ENCODE data around the gene PLA2G4B. TPM values are rescaled to one million over a fixed set of nuclear protein-coding genes. Genes with fewer than 3 reads are reported as not detected.
"Not testable (repeated sequence)": the region's sequence is repeated elsewhere in the genome, so short reads cannot be mapped to it uniquely, and the experiment has no call there.

Gene PLA2G4B
- total RNA-seq, 1 donor from 2014 or later: 2.9 TPM

DNA sequence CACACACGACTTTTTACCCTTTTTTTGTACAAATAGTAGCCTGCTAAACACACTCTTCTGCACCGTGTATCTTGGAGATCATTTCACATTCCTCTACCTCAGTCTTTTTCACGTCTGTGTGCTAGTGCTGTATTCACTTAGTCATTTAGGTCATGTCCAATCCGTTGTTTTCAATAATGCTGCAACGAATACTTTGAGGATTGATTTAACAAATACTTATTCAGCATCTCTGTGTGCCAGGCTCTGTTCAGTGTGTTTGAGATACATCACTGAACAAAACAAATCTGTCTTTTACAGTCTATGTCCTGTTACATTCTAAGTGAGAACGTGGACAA, 9.9 kb upstream of the PLA2G4B start:
- Mint-ChIP-seq H3K9me3 (ENCODE audit: unreplicated experiment) (no peaks in the 10 kb centered on the region), H3K4me3 (ENCODE audit: unreplicated experiment) (peak overlapping the region; percentile 91), H3K27ac (ENCODE audit: unreplicated experiment) (peak overlapping the region; percentile 0), H3K4me1 (ENCODE audit: unreplicated experiment) (peaks cover 23% of the 10 kb centered on the region), H3K27me3 (ENCODE audit: unreplicated experiment) (peaks cover 17% of the 10 kb centered on the region), H3K36me3 (ENCODE audit: low read depth, unreplicated experiment) (peaks cover 32% of the 10 kb centered on the region)
- no peak for DNase-seq (ENCODE audit: low spot score)
- no peak for TF ChIP-seq CTCF (IDR thresholded peaks at IDR 0.05; ENCODE audit: unreplicated experiment)

GRCh38 chr15:41829959-41830646, 8.5 kb upstream of the PLA2G4B start:
- no peak for TF ChIP-seq CTCF (IDR thresholded peaks at IDR 0.05; ENCODE audit: unreplicated experiment)
- peaks cover 23% of the 10 kb centered on the region for H3K4me1 Mint-ChIP-seq (ENCODE audit: unreplicated experiment)
- no peak for DNase-seq (ENCODE audit: low spot score)
- peaks cover 20% of the 10 kb centered on the region for H3K36me3 Mint-ChIP-seq (ENCODE audit: low read depth, unreplicated experiment)
- no peaks in the 10 kb centered on the region for H3K9me3 Mint-ChIP-seq (ENCODE audit: unreplicated experiment)
- no peak overlapping the region for H3K4me3 Mint-ChIP-seq (ENCODE audit: unreplicated experiment)
- no peak overlapping the region for H3K27ac Mint-ChIP-seq (ENCODE audit: unreplicated experiment)
- H3K27me3 Mint-ChIP-seq (ENCODE audit: unreplicated experiment): peaks cover 17% of the 10 kb centered on the region

- not testable (repeated sequence) for H3K9me3 Mint-ChIP-seq (ENCODE audit: unreplicated experiment); H3K4me3 Mint-ChIP-seq (ENCODE audit: unreplicated experiment); H3K27ac Mint-ChIP-seq (ENCODE audit: unreplicated experiment); DNase-seq (ENCODE audit: low spot score)
- peaks cover 22% of the 10 kb centered on the region for H3K4me1 Mint-ChIP-seq (ENCODE audit: unreplicated experiment)
- H3K27me3 Mint-ChIP-seq (ENCODE audit: unreplicated experiment): peaks cover 17% of the 10 kb centered on the region
- peaks cover 17% of the 10 kb centered on the region for H3K36me3 Mint-ChIP-seq (ENCODE audit: low read depth, unreplicated experiment)
Measured at GRCh38 chr15:41831291-41831690, 7.4 kb upstream of the PLA2G4B start.

DNA sequence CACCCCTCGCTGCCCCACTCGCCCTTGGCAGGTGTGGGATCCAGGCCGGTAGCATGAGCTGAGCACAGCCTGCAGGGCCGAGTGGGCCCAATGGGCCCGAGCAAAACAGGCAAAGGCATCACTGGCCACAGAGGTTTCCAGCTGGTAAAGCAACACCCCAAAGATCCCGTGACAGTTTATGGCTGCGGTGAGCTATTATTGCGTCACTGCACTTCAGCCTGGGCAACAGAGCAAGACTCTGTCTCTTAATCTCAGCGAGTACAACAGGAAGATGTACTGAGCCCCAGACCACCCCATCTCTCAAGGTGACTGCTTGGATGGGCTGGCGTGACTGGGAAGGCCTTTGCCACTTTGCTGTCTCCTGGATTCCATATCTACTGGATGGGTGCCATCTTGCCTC, 6.4 kb upstream of the PLA2G4B start:
- peaks cover 19% of the 10 kb centered on the region for H3K27me3 Mint-ChIP-seq (ENCODE audit: unreplicated experiment)
- H3K4me3 Mint-ChIP-seq (ENCODE audit: unreplicated experiment): no peak overlapping the region
- H3K9me3 Mint-ChIP-seq (ENCODE audit: unreplicated experiment): no peaks in the 10 kb centered on the region
- H3K27ac Mint-ChIP-seq (ENCODE audit: unreplicated experiment): no peak overlapping the region
- peaks cover 19% of the 10 kb centered on the region for H3K4me1 Mint-ChIP-seq (ENCODE audit: unreplicated experiment)
- no peak for DNase-seq (ENCODE audit: low spot score)
- TF ChIP-seq CTCF (IDR thresholded peaks at IDR 0.05; ENCODE audit: unreplicated experiment): no peak
- peaks cover 13% of the 10 kb centered on the region for H3K36me3 Mint-ChIP-seq (ENCODE audit: low read depth, unreplicated experiment)

GRCh38 chr15:41832875-41833274, 5.8 kb upstream of the PLA2G4B start:
- Mint-ChIP-seq H3K36me3 (ENCODE audit: low read depth, unreplicated experiment) (peaks cover 13% of the 10 kb centered on the region), H3K4me3 (ENCODE audit: unreplicated experiment) (no peak overlapping the region), H3K27me3 (ENCODE audit: unreplicated experiment) (peaks cover 20% of the 10 kb centered on the region), H3K4me1 (ENCODE audit: unreplicated experiment) (peaks cover 19% of the 10 kb centered on the region), H3K9me3 (ENCODE audit: unreplicated experiment) (no peaks in the 10 kb centered on the region), H3K27ac (ENCODE audit: unreplicated experiment) (no peak overlapping the region)
- no peak for DNase-seq (ENCODE audit: low spot score)
- TF ChIP-seq CTCF (IDR thresholded peaks at IDR 0.05; ENCODE audit: unreplicated experiment): no peak

Data from endothelial cell (in vitro differentiated cells).